NCI-H524 (cell line): ENCODE measurements around the gene TACC2.

Source experiments
- DNase-seq, 2 experiments: peaks; one replicate each; lab custom pipeline; 2025; lab: John Stamatoyannopoulos, UW

The TACC2 gene

GRCh38 chr10:122124808-122125207 is 135.8 kb downstream of the TACC2 start:
- no peak for DNase-seq

GRCh38 chr10:122126763-122127659 is 138.0 kb downstream of the TACC2 start:
- DNase-seq = peak in 1 of 2 experiments; percentile 23

GRCh38 chr10:122127943-122128342 is 139.0 kb downstream of the TACC2 start:
- peak; percentile 18 to 50 for DNase-seq

GRCh38 chr10:122128357-122128756 is 139.4 kb downstream of the TACC2 start:
- no peak for DNase-seq

GRCh38 chr10:122130474-122131110 is 141.6 kb downstream of the TACC2 start:
- no peak for DNase-seq

- DNase-seq = no peak
Measured at GRCh38 chr10:122132331-122132755, 143.4 kb downstream of the TACC2 start.

- no peak for DNase-seq
Measured at GRCh38 chr10:122132882-122133565, 144.1 kb downstream of the TACC2 start.

GRCh38 chr10:122135251-122136025 is 146.5 kb downstream of the TACC2 start:
- no peak for DNase-seq

GRCh38 chr10:122138831-122139625 is 150.1 kb downstream of the TACC2 start:
- no peak for DNase-seq

- peak; percentile 63 to 87 for DNase-seq
Measured at GRCh38 chr10:122139627-122140170, 150.7 kb downstream of the TACC2 start.

GRCh38 chr10:122140461-122140902 is 151.5 kb downstream of the TACC2 start:
- DNase-seq = peak in 1 of 2 experiments; percentile 60

GRCh38 chr10:122140941-122141623 is 152.1 kb downstream of the TACC2 start:
- peak; percentile 47 to 80 for DNase-seq

- no peak for DNase-seq
Measured at GRCh38 chr10:122141821-122142640, 153.1 kb downstream of the TACC2 start.

GRCh38 chr10:122142641-122143237 is 153.8 kb downstream of the TACC2 start:
- DNase-seq = peak in 1 of 2 experiments; percentile 30

- DNase-seq = peak; percentile 32 to 77
Measured at GRCh38 chr10:122143238-122143841, 154.4 kb downstream of the TACC2 start.

GRCh38 chr10:122144199-122144598 is 155.2 kb downstream of the TACC2 start:
- DNase-seq = no peak

- DNase-seq = no peak
Measured at GRCh38 chr10:122145113-122145512, 156.2 kb downstream of the TACC2 start.

GRCh38 chr10:122147663-122148062 is 158.7 kb downstream of the TACC2 start:
- DNase-seq = peak in 1 of 2 experiments; percentile 6
